KG1 (cell line): Measurements from ENCODE around the gene UBC.
"Not testable (repeated sequence)": the region's sequence is repeated elsewhere in the genome, so short reads cannot be mapped to it uniquely, and the experiment has no call there.

Source experiments
- DNase-seq: peaks from one replicate; lab custom pipeline; 2025; lab: John Stamatoyannopoulos, UW

Gene UBC

GRCh38 chr12:124884587-124885438 lies 29.6 kb downstream of the UBC start:
- DNase-seq, result no peak

DNA sequence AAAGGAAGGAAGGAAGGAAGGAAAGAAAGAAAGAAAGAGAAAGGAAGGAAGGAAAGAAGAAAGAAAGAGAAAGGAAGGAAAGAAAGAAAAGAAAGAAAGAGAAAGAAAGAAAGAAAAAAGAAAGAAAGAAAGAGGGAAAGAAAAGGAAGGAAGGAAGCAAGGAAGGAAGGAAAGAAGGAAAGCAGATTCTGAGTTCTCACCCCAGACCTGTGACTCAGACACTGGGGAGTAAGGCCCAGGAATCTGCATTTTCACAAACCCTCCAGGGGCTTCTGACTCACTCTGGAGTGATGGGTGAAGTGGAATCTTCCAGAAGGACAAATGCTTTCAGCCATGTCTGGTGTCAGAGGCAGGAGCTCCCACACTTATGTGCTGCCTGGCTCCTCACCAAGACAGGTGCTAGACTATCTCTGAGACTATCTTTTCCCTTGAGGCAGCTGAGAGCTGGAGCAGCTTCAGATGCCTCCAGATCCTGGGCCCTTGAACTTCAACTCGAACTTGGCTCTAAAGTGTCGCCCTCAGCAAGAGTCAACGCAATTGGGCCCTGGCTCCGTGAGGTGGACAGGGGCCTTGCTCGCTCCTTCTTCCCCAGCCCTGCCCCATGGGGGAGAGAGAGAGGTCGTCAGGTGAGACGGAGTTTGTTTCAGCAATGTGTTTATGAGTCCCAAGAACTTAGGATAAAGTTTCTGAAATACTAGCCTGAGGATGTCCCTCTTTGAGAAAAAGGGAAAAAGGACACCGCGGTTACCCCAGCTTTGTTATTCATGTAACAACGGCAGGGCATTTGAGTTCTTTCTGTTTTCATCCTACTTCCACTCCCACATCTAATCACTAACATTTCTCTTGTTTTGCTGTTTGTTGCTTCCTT lies 31.0 kb downstream of the UBC start:
- no peak for DNase-seq

- peak; percentile 16 for DNase-seq
These were observed 33.3 kb downstream of the UBC start for GRCh38 chr12:124881123-124881522.

- DNase-seq, result not testable (repeated sequence)
These were observed 34.1 kb downstream of the UBC start for GRCh38 chr12:124880335-124880734.

DNA sequence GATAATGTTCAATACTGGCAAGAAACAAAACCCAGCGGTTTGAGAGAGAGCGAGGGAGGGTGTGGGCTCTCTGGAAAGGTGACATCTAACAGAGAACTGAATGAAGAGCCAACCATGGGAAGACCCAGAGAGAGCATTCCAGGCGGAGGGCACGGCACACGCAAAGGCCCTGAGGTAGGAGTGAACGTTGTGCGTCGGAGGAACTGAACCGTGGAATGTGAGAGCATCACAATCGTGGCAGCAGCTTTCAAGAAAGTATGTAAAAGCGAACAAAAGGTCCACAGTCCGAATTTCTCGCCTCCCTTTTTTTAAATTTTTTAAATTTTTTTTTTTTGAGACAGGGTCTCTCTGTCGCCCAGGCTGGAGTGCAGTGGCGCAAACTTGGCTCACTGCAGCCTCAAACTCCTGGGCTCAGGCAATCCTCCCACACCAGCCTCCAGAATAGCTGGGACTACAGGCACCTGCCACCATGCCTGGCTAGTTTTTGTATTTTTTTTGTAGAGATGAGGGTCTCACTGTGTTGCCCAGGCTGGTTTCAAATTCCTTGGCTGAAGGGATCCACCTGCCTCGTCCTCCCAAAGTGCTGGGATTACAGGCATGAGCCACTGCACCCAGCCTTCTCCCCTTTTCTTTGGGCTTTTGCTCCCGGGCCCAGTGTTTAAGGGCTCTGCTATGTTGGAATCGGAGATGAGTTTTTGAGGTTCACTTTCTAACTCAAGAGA lies 35.5 kb downstream of the UBC start:
- no peak for DNase-seq

DNA sequence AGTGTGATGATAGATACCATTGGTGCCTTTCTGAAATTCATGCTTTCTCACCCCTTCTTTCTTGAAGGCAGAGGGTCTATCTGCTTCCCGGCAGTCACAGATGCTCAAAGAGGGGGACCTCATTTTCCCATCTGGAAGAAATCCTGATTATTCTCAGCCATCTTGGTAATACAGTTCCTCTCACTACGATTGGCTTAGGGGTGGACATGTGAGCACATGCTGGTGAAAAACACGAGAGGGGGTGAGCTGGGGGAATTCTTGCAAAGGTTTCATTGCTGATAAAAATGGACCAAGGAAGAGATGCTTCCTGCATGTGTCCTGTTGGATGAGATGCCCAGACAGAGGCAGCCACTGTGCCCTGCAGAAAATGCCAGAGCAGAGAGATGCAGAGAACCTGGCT lies 37.0 kb downstream of the UBC start:
- no peak for DNase-seq

DNA sequence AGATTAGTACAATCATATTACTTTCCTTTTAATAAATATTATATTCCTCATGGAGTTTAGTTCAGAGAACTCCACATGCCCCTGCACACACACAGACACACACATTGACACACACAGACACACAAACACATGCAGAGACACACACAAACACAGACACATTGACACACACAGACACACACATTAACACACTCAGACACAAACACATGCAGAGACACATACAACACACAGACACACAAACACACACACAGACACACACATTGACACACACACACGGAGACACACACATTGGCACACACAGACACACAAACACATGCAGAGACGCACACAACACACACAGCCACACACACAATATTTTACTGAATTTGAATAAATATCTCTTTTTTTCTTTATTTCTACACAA lies 38.3 kb downstream of the UBC start:
- no peak for DNase-seq

GRCh38 chr12:124875803-124876132 lies 38.7 kb downstream of the UBC start:
- no peak for DNase-seq

DNA sequence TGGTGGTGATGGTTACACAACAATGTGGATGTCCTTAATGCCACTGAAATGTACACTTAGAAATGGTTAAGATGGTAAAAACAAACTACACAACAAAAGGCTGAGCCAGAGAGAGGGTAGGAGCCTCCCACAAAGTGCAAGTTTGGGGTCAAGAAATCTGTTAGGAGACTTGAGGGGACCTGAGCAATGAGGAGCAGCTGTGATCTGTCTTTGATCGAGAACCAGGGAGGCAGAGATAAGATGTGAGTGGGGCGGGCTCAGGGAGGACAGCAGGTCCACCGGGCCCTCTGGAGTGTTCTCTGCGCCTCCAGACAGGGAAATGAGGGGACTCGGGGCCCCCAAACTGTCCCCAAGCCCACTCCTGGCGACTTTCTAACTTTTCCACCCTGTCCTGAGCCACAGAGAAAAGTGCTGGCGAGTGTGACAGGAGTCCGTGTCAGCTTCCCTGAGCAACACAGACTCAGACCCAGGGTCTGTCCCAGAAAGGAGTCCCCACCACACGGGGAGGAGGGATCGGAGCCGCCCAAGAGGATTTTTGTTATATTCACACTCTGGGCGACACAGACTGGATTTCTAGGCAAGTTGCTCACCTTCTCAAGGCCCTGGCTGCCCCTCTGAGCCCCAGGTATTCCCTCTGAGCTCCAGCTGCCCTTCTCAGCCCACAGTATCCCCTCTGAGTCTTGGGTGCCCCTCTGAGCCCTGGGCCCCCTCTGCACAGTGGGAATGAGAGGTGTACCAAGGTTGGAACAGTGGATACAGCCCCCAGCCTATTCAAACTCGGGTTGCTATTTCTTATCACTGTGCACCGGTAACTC lies 39.3 kb downstream of the UBC start:
- DNase-seq, result no peak

DNA sequence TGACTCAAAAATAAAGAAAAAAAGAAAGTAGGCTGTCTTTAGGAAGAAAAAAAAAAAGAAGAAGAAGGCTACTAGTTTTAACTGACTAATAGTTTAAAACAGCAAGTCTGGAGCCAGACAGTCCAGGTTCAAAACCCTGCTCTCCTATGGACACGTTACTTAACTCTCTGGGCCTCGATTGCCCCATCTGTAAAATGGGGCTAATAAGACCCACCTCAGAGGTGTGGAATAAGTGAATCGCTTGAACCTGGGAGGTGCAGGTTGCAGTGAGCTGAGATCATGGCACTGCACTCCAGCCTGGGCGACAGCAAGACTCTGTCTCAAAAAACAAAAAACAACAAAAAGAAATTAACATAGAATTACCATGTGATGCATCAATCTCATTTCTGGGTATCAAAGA lies 40.3 kb downstream of the UBC start:
- DNase-seq, result no peak

- no peak for DNase-seq
These were observed 42.3 kb downstream of the UBC start for GRCh38 chr12:124872068-124872719.

DNA sequence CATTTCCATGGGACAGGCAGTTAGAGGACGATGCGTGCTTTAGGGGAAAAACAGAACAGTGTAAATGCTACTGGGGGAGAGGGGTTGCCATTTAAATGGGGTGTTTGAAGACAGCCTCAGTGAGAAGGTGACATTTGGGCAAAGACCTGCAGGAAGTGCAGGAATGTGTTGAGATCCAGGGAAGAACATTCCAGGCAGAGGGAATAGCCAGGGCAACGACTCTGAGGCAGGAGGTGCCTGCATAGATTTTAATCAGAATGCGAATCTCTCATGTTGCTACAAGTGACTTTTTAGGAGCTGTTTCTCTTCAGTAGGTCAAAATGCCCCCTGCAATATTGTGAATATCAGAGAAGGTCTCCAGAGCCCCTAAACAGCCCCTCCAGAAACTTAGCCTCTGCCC lies 43.2 kb downstream of the UBC start:
- no peak for DNase-seq

- DNase-seq, result no peak
These were observed 43.9 kb downstream of the UBC start for GRCh38 chr12:124870515-124870914.

DNA sequence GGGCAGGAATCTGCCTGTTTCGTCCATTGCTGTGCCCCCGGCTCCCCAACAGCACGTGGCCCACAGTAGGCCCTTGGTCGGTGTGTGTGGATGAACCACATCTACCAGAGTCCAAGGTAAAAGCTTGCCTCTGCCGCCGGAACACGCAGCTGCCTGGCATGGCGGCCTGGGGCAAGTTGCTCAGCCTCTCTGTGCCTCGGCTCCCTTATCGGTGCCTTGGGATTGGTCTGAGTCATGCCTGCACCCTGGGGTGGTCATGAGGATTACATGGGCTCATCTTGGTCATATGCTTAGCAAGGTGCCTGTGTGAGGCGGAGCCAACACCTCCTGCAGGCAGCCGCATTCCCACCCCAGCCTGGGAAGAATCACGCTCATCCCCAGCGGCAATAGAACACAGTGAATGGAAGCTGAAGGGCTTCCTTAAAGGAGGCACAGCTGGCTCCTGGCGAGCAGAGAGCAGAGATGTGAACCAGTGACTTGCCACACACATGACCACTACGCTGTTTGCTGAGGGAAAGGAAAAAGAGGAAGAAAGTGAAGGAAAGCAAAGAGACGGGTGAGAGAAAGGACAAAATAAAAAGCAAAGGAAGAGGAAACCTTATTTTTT lies 45.3 kb downstream of the UBC start:
- peak; percentile 45 for DNase-seq

DNA sequence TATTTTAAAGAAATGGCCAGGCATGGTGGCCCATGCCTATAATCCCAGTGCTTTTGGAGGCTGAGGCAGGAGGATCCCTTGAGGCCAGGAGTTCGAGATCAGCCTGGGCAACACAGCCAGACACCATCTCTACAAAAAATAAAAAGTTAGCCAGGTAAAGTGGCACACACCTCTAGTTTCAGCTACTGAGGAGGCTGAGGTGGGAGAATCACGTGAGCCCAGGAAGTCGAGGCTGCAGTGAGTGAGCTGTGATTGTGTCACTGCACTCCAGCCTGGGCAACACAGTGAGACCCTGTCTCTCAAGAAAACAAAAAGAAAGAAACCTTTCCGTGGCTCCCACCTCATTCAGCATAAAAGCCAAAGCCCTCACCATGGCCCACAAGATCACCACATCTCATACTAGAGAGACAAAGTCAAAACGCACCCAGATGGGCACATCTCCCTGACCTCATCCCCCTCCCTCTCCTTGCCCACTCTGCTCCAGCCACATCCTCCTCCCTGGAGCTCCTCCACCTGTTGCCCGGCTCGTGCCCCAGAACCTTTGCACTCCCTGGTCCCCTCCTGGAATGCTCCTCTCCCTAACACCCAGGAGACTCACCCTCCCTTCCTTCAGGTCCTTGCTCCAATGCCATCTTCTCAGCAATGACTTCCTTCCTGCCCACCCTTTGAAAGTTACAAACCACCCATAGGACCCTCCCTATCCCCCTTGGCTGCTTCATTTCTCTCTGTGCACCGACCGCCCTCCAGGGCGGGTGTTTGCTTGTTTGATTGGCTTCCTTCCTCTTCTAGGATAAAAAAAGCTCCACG lies 46.0 kb downstream of the UBC start:
- peak; percentile 6 for DNase-seq

DNA sequence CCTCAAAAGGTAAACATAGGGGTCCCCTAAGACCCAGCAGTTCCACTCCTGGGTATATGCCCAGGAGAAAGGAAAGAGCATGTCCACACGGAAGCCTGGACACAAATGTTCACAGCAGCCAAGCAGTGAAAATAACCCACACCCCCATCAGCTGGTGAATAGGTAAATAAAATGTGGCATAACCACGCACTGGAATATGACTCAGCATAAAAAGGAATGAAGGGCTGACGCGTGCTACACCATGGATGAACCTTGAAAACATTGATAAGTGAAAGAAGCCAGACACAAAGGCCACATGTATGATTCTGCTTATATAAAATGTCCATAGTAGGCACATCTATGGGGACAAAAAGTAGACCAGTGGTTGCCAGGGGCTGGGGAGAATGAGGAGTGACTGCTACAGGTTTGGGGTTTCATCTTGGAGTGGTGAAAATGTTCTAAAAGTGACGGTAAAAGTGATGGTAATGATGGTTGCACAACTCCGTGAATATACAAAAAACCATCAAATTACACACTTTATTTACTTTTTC lies 47.0 kb downstream of the UBC start:
- DNase-seq, result no peak

DNA sequence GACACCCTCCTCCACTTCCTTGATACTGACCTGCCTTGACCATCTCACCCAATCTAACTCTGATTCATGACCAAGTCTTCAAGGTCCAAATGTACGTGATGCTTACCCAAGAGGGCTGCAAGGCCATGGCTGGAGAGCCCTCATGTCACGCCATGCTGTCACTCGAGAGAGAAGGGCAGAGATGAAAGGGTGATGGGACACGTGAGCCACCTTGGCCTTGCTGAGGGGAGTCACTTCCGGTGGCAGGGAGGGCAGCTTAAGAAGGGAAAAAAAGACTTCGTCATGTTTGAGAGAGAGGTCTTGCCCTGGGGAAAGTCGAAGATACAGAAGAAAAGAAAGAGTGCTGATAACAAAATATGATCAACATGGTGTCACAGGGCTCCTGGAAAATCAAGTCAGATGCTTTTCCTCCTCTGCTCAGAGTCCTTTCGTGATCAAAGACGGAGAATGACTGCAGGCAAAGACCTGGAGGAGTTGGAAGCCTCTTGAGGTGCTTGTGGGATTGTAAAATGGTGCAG lies 47.5 kb downstream of the UBC start:
- DNase-seq, result no peak

DNA sequence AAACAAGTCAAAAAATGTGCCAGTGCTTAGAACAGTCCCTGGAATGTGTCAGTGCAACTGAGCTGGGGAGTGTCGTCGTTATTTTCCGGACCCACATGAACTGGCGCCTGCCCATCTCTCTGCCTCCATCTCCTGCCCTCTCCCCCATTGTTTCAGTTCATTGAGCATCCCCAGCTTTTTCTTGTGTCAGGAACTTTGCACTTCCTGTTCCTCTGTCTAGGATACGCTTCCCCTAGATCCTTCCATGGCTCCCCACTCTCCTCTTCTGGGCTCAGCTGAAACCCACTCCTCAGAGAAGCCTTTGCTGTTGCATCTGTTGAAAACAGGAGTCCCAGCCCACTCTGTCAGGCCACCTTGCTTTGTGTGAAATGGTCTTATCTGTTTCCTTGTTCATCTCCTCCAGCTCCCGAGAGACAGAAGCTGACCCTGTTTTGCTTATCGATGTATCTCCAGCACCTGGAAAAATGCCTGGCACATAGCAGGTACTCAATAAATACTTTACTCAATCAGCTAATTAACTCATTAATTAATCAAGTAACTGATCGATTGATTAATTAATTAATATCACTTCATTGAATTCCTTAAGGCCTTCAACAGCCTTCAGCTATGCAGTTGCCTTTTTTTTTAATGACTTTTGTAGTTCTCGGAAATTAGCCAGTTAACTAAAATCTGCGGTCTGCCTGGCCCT lies 48.1 kb downstream of the UBC start:
- DNase-seq, result no peak

DNA sequence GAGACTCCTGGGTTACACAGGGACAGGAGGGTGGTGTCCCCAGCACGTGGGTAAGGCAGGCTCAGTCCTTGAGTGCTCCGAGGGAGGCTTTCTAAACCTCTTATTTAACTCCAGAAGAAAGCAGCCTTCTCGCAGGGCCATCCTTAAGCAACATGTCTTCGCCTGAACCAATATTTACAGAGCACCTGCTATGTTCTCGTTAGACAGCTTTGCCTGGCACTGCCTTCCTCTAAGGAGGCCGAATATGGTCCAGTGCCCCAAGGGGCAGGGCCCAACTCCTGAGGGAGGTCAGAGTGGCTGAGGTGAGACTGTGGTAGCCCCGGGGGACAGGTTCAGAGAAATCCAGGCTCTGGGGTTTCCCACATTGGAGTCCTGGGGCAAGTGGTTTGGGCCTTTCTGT lies 48.7 kb downstream of the UBC start:
- peak; percentile 4 for DNase-seq
